Measurements from ENCODE around the gene GRK5. TPM values are rescaled to one million over a fixed set of nuclear protein-coding genes. Genes with fewer than 3 reads are reported as not detected.

GRK5 gene
- total RNA-seq = 10 to 100 TPM; 34.6 to 39.2 TPM
- 10 to 100 TPM; 47.9 to 60.8 (median 56.5) TPM for polyA plus RNA-seq (ENCODE audit: insufficient read length in 6 of 6)
- long read RNA-seq, donor 1, full-length matches to known transcripts = 11 of 11 reads
- long read RNA-seq, donor 1, partial matches to known transcripts = 0 of 11 reads
- long read RNA-seq, donor 1, other reads (novel, unspliced or antisense) = 0 of 11 reads
- long read RNA-seq, donor 2, full-length matches to known transcripts = 7 of 7 reads
- long read RNA-seq, donor 2, partial matches to known transcripts = 0 of 7 reads
- long read RNA-seq, donor 2, other reads (novel, unspliced or antisense) = 0 of 7 reads
- long read RNA-seq, donor 3, full-length matches to known transcripts = 7 of 7 reads
- long read RNA-seq, donor 3, partial matches to known transcripts = 0 of 7 reads
- long read RNA-seq, donor 3, other reads (novel, unspliced or antisense) = 0 of 7 reads
- long read RNA-seq, donor 4, partial matches to known transcripts = 3 of 8 reads
- long read RNA-seq, donor 4, other reads (novel, unspliced or antisense) = 2 of 8 reads
- long read RNA-seq, donor 5, partial matches to known transcripts = 13 of 17 reads
- long read RNA-seq, donor 5, other reads (novel, unspliced or antisense) = 0 of 17 reads
- long read RNA-seq, donor 6, full-length matches to known transcripts = 5 of 5 reads
- long read RNA-seq, donor 6, partial matches to known transcripts = 0 of 5 reads
- long read RNA-seq, donor 6, other reads (novel, unspliced or antisense) = 0 of 5 reads
- long read RNA-seq, donor 7, partial matches to known transcripts = 0 of 1 reads
- long read RNA-seq, donor 7, other reads (novel, unspliced or antisense) = 0 of 1 reads
- long read RNA-seq, donor 8, full-length matches to known transcripts = 7 of 7 reads
- long read RNA-seq, donor 8, partial matches to known transcripts = 0 of 7 reads
- long read RNA-seq, donor 8, other reads (novel, unspliced or antisense) = 0 of 7 reads
- long read RNA-seq, donor 9 = 0 reads
- long read RNA-seq, donor 10, partial matches to known transcripts = 1 of 6 reads
- long read RNA-seq, donor 10, other reads (novel, unspliced or antisense) = 2 of 6 reads
- long read RNA-seq, donor 11, full-length matches to known transcripts = 3 of 9 reads
- long read RNA-seq, donor 11, partial matches to known transcripts = 6 of 9 reads
- long read RNA-seq, donor 11, other reads (novel, unspliced or antisense) = 0 of 9 reads
- long read RNA-seq, donor 12, full-length matches to known transcripts = 6 of 6 reads
- long read RNA-seq, donor 12, partial matches to known transcripts = 0 of 6 reads
- long read RNA-seq, donor 12, other reads (novel, unspliced or antisense) = 0 of 6 reads

DNA sequence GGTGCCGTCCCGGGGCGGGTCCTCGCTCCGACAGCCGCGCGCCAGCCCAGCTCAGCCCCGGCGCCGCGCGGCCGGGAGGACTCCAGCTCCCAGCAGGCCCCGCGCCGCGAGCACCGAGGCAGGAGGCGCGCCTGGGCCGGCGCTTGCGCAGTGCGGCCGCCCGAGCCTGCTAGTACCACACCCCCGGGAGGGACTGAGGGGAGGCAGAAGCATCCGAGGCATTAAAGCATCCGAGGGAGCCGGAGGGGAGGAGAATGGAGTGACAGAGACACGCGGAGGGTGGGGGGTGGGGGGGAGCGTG is at the start of gene GRK5:
TSS of gene GRK5 (plus strand) at position 206 of the 301 bp plus-strand sequence. CDS start 347 bp downstream, outside the sequence.
- H3K4me1 ChIP-seq = peaks cover 17 to 47% of the 10 kb centered on the region in 2 donors
- peak; percentile 95 to 99 (median 97) for DNase-seq
- intact Hi-C loops (cut with DNase I) = loop anchor here in 1 of 2 donors (10.0 kb wide), 3 partner anchors 77 to 237 kb away; no protein-coding TSS in a partner anchor
- H3K36me3 ChIP-seq = no peaks in the 10 kb centered on the region
- peak within 1 kb of the TSS; percentile 94 to 97 for H3K27ac ChIP-seq
- H3K4me3 ChIP-seq = peak within 1 kb of the TSS; percentile 91 to 94
- no peaks in the 10 kb centered on the region for H3K9me3 ChIP-seq
- peak; percentile 94 for ATAC-seq
- TF ChIP-seq, protein P1, sequence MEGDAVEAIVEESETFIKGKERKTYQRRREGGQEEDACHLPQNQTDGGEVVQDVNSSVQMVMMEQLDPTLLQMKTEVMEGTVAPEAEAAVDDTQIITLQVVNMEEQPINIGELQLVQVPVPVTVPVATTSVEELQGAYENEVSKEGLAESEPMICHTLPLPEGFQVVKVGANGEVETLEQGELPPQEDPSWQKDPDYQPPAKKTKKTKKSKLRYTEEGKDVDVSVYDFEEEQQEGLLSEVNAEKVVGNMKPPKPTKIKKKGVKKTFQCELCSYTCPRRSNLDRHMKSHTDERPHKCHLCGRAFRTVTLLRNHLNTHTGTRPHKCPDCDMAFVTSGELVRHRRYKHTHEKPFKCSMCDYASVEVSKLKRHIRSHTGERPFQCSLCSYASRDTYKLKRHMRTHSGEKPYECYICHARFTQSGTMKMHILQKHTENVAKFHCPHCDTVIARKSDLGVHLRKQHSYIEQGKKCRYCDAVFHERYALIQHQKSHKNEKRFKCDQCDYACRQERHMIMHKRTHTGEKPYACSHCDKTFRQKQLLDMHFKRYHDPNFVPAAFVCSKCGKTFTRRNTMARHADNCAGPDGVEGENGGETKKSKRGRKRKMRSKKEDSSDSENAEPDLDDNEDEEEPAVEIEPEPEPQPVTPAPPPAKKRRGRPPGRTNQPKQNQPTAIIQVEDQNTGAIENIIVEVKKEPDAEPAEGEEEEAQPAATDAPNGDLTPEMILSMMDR (IDR thresholded peaks at IDR 0.05) = no peak
- peaks cover 0 to 16% of the 10 kb centered on the region in 2 donors for H3K27me3 ChIP-seq

DNA sequence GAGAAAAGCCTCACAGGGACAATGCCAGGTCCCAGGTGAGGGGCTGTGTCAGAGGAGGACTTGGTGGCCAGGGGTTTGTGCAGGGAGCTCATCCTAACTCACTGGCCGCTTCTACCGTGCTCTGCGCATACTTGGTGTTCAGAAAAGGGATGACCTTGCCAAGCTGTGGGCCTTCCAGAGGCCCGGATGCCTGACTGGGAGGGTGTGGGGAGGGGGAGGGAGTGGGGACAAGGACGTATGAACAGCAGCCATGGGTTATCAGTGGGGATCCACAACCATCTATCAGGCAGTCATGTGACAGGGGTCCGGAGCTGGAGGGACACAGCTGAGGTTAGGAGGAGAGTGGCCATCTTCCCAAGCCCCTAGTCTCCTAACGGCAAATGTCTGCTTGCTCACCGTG is 48.0 kb upstream of the GRK5 start:
- TF ChIP-seq, protein P1 (IDR thresholded peaks at IDR 0.05) = no peak
- Histone ChIP-seq H3K36me3 (peaks cover 0 to 77% of the 10 kb centered on the region in 2 donors), H3K4me3 (no peak overlapping the region), H3K4me1 (peaks cover 0 to 2% of the 10 kb centered on the region in 2 donors), H3K9me3 (no peaks in the 10 kb centered on the region), H3K27me3 (no peaks in the 10 kb centered on the region), H3K27ac (no peak overlapping the region)
- DNase-seq = no peak
- intact Hi-C loops (cut with DNase I) = no loop called here
- ATAC-seq = no peak

DNA sequence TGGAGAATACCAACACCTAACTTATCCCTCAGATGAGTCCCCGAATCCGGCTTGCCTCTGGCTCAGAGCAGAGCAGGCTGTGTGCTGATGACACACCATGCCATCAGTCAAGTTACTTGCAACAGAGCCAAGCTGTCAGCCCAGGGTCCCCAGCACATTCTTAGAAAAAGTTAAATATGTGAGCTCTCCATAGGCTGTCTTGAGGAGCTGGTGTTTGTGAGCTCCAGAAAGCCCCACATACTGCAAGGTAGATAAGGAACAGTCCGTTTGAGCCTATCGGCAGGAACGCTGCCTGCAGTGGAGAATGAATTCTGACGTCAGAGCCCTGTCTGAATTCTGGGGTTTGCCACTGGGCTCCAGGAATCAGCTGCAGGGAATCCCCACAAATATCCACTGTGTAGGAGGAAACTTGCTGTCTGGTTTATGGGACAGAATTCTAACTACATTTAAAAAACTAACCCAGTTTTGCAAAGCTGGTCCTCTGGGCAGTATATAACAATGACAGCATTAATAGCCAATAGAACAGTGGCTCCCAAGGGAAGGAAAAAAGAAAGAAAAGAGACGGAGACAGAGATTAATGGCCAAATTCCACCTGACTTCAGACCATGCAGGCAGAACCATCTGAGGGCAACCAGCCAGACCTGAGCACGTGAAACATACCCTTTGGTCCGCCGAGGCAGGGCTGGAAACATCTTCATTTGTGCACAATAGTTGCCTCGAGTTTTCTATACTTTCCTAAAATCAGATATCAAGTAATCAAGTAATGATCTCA is 45.5 kb upstream of the GRK5 start:
- DNase-seq = no peak
- TF ChIP-seq, protein P1 (IDR thresholded peaks at IDR 0.05) = no peak
- no peak for ATAC-seq
- Histone ChIP-seq H3K4me3 (no peak overlapping the region), H3K36me3 (peaks cover 0 to 52% of the 10 kb centered on the region in 2 donors), H3K9me3 (no peaks in the 10 kb centered on the region), H3K27ac (no peak overlapping the region), H3K4me1 (peaks cover 3 to 24% of the 10 kb centered on the region in 2 donors), H3K27me3 (no peaks in the 10 kb centered on the region)
- intact Hi-C loops (cut with DNase I) = no loop called here

DNA sequence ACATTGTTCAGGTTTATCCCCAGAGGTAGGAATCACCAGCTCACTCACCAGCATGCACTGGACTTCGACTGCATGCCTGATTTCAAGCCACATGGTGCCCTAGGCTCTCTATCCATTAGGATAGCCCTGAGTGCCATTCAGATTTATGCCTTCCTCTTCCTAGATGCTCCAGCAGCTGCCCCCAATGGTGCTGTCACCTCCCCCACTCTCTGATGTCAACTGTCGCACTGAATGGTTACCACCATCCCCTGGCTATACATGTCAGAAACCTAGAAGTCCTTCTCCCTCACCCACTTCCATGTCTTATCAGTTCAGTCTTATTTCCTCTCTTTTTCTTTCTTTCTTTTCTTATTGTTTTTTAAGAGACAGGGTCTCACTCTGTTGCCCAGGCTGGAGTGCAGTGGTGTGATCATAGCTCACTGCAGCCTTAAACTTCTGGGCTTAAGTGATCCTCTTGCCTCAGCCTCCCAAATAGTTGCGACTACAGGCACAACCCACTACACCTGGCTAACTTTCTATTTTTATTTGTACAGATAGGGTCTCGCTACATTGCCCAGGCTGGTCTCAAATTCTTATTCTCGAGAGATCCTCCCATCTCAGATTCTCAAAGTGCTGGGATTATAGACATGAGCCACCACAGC is 44.8 kb upstream of the GRK5 start:
- H3K4me3 ChIP-seq = no peak overlapping the region
- peaks cover 0 to 51% of the 10 kb centered on the region in 2 donors for H3K36me3 ChIP-seq
- peaks cover 3 to 24% of the 10 kb centered on the region in 2 donors for H3K4me1 ChIP-seq
- H3K27ac ChIP-seq = no peak overlapping the region
- no peak for ATAC-seq
- H3K27me3 ChIP-seq = no peaks in the 10 kb centered on the region
- no peaks in the 10 kb centered on the region for H3K9me3 ChIP-seq
- intact Hi-C loops (cut with DNase I) = no loop called here
- DNase-seq = no peak
- TF ChIP-seq, protein P1 (IDR thresholded peaks at IDR 0.05) = no peak

Measured in left lung (tissue), 14 donors.